IMR-90 (cell line): ENCODE data around the gene RAB26. TPM values are rescaled to one million over a fixed set of nuclear protein-coding genes. Genes with fewer than 3 reads are reported as not detected.
"Not testable (repeated sequence)": the region's sequence is repeated elsewhere in the genome, so short reads cannot be mapped to it uniquely, and the experiment has no call there.

ENCODE experiments used
- ATAC-seq: fragments of 200-7000 bp; cut with Tn5 transposase; 2 replicates; pipeline ENCODE4 v1.9.1; 2020; ENCODE audit warnings: low read depth, mild to moderate bottlenecking, moderate library complexity
- BruUV-seq: library from RNA; stranded (reverse); fragments of 400-500 nt; replicated peaks from 2 replicates; lab custom pipeline; 2021; lab: Mats Ljungman, UMichigan
- CTCF ChIA-PET: fragments of 300-600 bp; formaldehyde crosslinking; extraction: SDS; loops from one replicate; lab custom pipeline; 2021; ENCODE audit warnings: antibody characterized with exemption; lab: Yijun Ruan, JAX
- POLR2A ChIA-PET: fragments of 300-600 bp; sonication (Branson Sonifier 250); formaldehyde crosslinking; loops from one replicate; lab custom pipeline; 2022; ENCODE audit warnings: antibody characterized with exemption; ENCODE audit not compliant: unreplicated experiment; lab: Charles Lee
- DNase-seq: peaks from one replicate; pipeline ENCODE4 v3.0.0; 2013
- H2AFZ ChIP-seq: replicated peaks from 2 replicates; pipeline ENCODE3; 2013; ENCODE audit warnings: low read length, mild to moderate bottlenecking; ENCODE audit not compliant: poor library complexity
- H2AK5ac ChIP-seq: 2 replicates; pipeline ENCODE4 v1.6.1; 2013; ENCODE audit warnings: low read depth, low read length, inconsistent platforms
- H2AK9ac ChIP-seq: replicated peaks from 2 replicates; pipeline ENCODE3; 2013; ENCODE audit warnings: mild to moderate bottlenecking, low read depth, low read length, moderate library complexity; ENCODE audit not compliant: poor library complexity
- H2BK120ac ChIP-seq: 2 replicates; pipeline ENCODE4 v1.6.1; 2013; ENCODE audit warnings: low read depth, low read length, inconsistent platforms
- H2BK15ac ChIP-seq: 3 replicates; pipeline ENCODE4 v1.6.1; 2013; ENCODE audit warnings: low read depth, low read length, inconsistent platforms
- H2BK20ac ChIP-seq: 2 replicates; pipeline ENCODE4 v1.6.1; 2013; ENCODE audit warnings: low read depth, mild to moderate bottlenecking, inconsistent platforms, low read length, moderate library complexity
- H2BK5ac ChIP-seq: 2 replicates; pipeline ENCODE4 v1.6.1; 2013; ENCODE audit warnings: mild to moderate bottlenecking, low read depth, low read length, inconsistent platforms; ENCODE audit not compliant: poor library complexity, severe bottlenecking
- H3K14ac ChIP-seq: replicated peaks from 2 replicates; pipeline ENCODE4 v1.6.1; 2013; ENCODE audit warnings: low read depth, low read length, inconsistent platforms
- H3K18ac ChIP-seq: 2 replicates; pipeline ENCODE4 v1.6.1; 2013; ENCODE audit warnings: low read depth, low read length, control low read depth
- H3K23ac ChIP-seq: 2 replicates; pipeline ENCODE4 v1.6.1; 2013; ENCODE audit warnings: low read depth, low read length, inconsistent platforms
- H3K27ac ChIP-seq: 2 replicates; pipeline ENCODE4 v1.5.1; 2013; ENCODE audit warnings: mild to moderate bottlenecking, control low read depth, low read length; ENCODE audit not compliant: insufficient read depth
- H3K27me3 ChIP-seq: 2 replicates; pipeline ENCODE4 v1.6.1; 2013; ENCODE audit warnings: low read length; ENCODE audit not compliant: control insufficient read depth, insufficient read depth
- H3K36me3 ChIP-seq: 2 replicates; pipeline ENCODE4 v1.6.1; 2013; ENCODE audit warnings: low read length, mixed read lengths; ENCODE audit not compliant: control insufficient read depth, insufficient read depth
- H3K4ac ChIP-seq: 2 replicates; pipeline ENCODE4 v1.6.1; 2013; ENCODE audit warnings: low read depth, low read length, inconsistent platforms
- H3K4me1 ChIP-seq: 2 replicates; pipeline ENCODE4 v1.6.1; 2013; ENCODE audit warnings: low read length, mixed read lengths; ENCODE audit not compliant: control insufficient read depth, insufficient read depth
- H3K4me2 ChIP-seq: 2 replicates; pipeline ENCODE4 v1.6.1; 2013; ENCODE audit warnings: low read depth, mild to moderate bottlenecking, control low read depth, low read length, moderate library complexity
- H3K4me3 ChIP-seq: 2 replicates; pipeline ENCODE4 v1.5.1; 2013; ENCODE audit warnings: low read depth, mild to moderate bottlenecking, control low read depth, low read length, moderate library complexity; ENCODE audit not compliant: insufficient read depth
- H3K56ac ChIP-seq: 2 replicates; pipeline ENCODE4 v1.6.1; 2013; ENCODE audit warnings: low read length, inconsistent platforms; ENCODE audit not compliant: insufficient read depth; ENCODE audit errors: extremely low read depth
- H3K79me1 ChIP-seq, 2 experiments: 2 replicates each; pipeline ENCODE4 v1.6.1; 2013; ENCODE audit warnings: low read length in 2 of 2, inconsistent platforms in 1 of 2, low read depth in 1 of 2
- H3K9ac ChIP-seq: 2 replicates; pipeline ENCODE4 v1.6.1; 2013; ENCODE audit warnings: low read depth, low read length, control low read depth
- H3K9me1 ChIP-seq: 2 replicates; pipeline ENCODE4 v1.6.1; 2013; ENCODE audit warnings: low read length, inconsistent platforms; ENCODE audit not compliant: insufficient read depth
- H3K9me3 ChIP-seq: 2 replicates; pipeline ENCODE4 v1.6.1; 2013; ENCODE audit warnings: low read length; ENCODE audit not compliant: control insufficient read depth, insufficient read depth
- H4K20me1 ChIP-seq: 2 replicates; pipeline ENCODE4 v1.6.1; 2013; ENCODE audit warnings: low read length, inconsistent platforms; ENCODE audit not compliant: insufficient read depth
- H4K5ac ChIP-seq: 2 replicates; pipeline ENCODE4 v1.6.1; 2013; ENCODE audit warnings: mild to moderate bottlenecking, low read depth, low read length, control low read depth
- H4K8ac ChIP-seq, 2 experiments: 2 replicates each; pipeline ENCODE4 v1.6.1; 2013; ENCODE audit warnings: low read depth in 2 of 2, low read length in 2 of 2, control low read depth in 1 of 2, inconsistent platforms in 1 of 2
- H4K91ac ChIP-seq: 2 replicates; pipeline ENCODE4 v1.6.1; 2013; ENCODE audit warnings: low read depth, low read length, inconsistent platforms; ENCODE audit not compliant: insufficient read depth
- WGBS, 2 experiments: methylation state at CpG; one replicate each; pipeline versions ENCODE4 v1.1.5 to v1.1.7; 2013; ENCODE audit warnings: missing lambda C conversion rate in 2 of 2; ENCODE audit not compliant: insufficient read length in 1 of 2; ENCODE audit errors: extremely low coverage in 2 of 2; 5-methylcytosine and 5-hydroxymethylcytosine counted together
- dilution Hi-C: fragments of 300-500 bp; cut with HindIII; formaldehyde crosslinking; loops from one replicate; pipeline ENCODE4 v1.14.3; 2018; ENCODE audit warnings: low sequenced_read_pairs; ENCODE audit not compliant: unreplicated experiment
- in situ Hi-C: fragments of 300-500 bp; cut with MboI; formaldehyde crosslinking; loops from 3 replicates; pipeline ENCODE4 v1.14.3; 2019; ENCODE audit warnings: low sequenced_read_pairs, inconsistent platforms, mixed read lengths
- intact Hi-C: fragments of 100-400 bp; cut with micrococcal nuclease; formaldehyde crosslinking; loops from 2 replicates; pipeline ENCODE4 v1.10.0; 2022
- microRNA-seq, 2 experiments: library from miRNA; stranded (forward) in 1 of 2; unstranded in 1 of 2; fragments of 10-50 nt in 1 of 2; fragments of <30 nt in 1 of 2; gene quantifications in 1 of 2; microRNA quantifications in 1 of 2; one replicate each; pipeline versions ENCODE3 to v1.1.0; 2013 to 2020; ENCODE audit not compliant: insufficient read depth in 1 of 2, insufficient read length in 1 of 2, unreplicated experiment in 1 of 2
- polyA plus RNA-seq, 3 experiments: library from polyadenylated mRNA; depleted of rRNA; stranded (reverse); fragments of >200 nt; gene quantifications; 2 replicates each; pipeline ENCODE4 v1.2.3, GENCODE V29; 2012; ENCODE audit warnings: low replicate concordance in 1 of 3
- small RNA-seq, 5 experiments: library from RNA; depleted of rRNA; stranded (forward); fragments of <200 nt; gene quantifications; one replicate each; pipeline ENCODE3, GENCODE V24; 2012
- total RNA-seq: library from RNA; depleted of rRNA; stranded (reverse); fragments of >200 nt; gene quantifications from 2 replicates; pipeline ENCODE4 v1.2.3, GENCODE V29; 2012; rRNA removed

RAB26 gene
- total and polyA plus RNA-seq, 2 of the 4 experiments (the other 2 are of a cell fraction) = 1.1 to 4.5 TPM

GRCh38 chr16:2203119-2203688, 54.8 kb downstream of the RAB26 start:
- ATAC-seq, DNase-seq, H4K8ac ChIP-seq, H3K18ac ChIP-seq, in situ Hi-C loops, H3K23ac ChIP-seq, H2BK20ac ChIP-seq, H3K56ac ChIP-seq, H3K9ac ChIP-seq, POLR2A ChIA-PET, H4K5ac ChIP-seq, H2BK15ac ChIP-seq, H2AK9ac ChIP-seq, intact Hi-C loops, H3K9me3 ChIP-seq, BruUV-seq, H3K4me1 ChIP-seq, H4K91ac ChIP-seq, H3K4ac ChIP-seq, H3K27ac ChIP-seq, H3K4me3 ChIP-seq, H2BK5ac ChIP-seq, H4K20me1 ChIP-seq, H3K9me1 ChIP-seq, H3K4me2 ChIP-seq, H2BK120ac ChIP-seq, CTCF ChIA-PET, H3K14ac ChIP-seq, dilution Hi-C loops, H2AFZ ChIP-seq, H2AK5ac ChIP-seq: not testable (repeated sequence)
- Histone ChIP-seq H3K36me3 (peaks cover 15% of the 10 kb centered on the region; the same call in 1 of the 2 replicates), H3K79me1 (peaks cover 13 to 24% of the 10 kb centered on the region in 2 experiments), H3K27me3 (peaks cover 24% of the 10 kb centered on the region)
- WGBS, 2 experiments = 100% methylated on average over 2 of the region's 8 CpGs; no CpG with 5 or more reads in 1 of the 2 experiments

Small RNA genes within 50 kb of the gene (microRNA-seq; reads per million reads assigned to microRNA genes)
- gene MIR3180-5 (ENCODE audit: insufficient read depth in 1 of 2, insufficient read length in 1 of 2, unreplicated experiment in 1 of 2) (0 reads per million in 2 experiments), gene MIR4516 (ENCODE audit: insufficient read depth in 1 of 2, insufficient read length in 1 of 2, unreplicated experiment in 1 of 2) (0 reads per million in 2 experiments), gene MIR6511B1 (ENCODE audit: unreplicated experiment) (not detected), gene RF00019 (ENCODE audit: insufficient read depth, insufficient read length) (not detected), gene SNORD60 (ENCODE audit: insufficient read depth, insufficient read length) (not detected)

Small RNA genes within 50 kb of the gene (small RNA-seq; reads per million reads assigned to genes)
- gene MIR3180-5 = 0 reads per million in 5 experiments
- gene MIR4516 = 0 reads per million in 5 experiments
- 0 reads per million in 5 experiments for gene RF00019
- 0 reads per million in 5 experiments for gene SNORD60

Other genes with a start within 250 kb of the RAB26 start
- gene HS3ST6, start 230.2 kb upstream of the RAB26 start, total RNA-seq = not detected in 2 replicates
- gene HS3ST6, start 230.2 kb upstream of the RAB26 start, polyA plus RNA-seq (2012; rRNA removed) = not detected in 2 replicates
- gene MSRB1, start 205.4 kb upstream of the RAB26 start, total RNA-seq = 11.9 and 17.0 TPM in 2 replicates
- 32.3 and 35.1 TPM in 2 replicates for gene MSRB1, start 205.4 kb upstream of the RAB26 start, polyA plus RNA-seq (2012; rRNA removed)
- not detected in 2 replicates for gene RPL3L, start 193.9 kb upstream of the RAB26 start, total RNA-seq
- gene RPL3L, start 193.9 kb upstream of the RAB26 start, polyA plus RNA-seq (2012; rRNA removed) = not detected in 2 replicates
- gene NDUFB10, start 189.1 kb upstream of the RAB26 start, total RNA-seq = 189 and 194 TPM in 2 replicates
- gene NDUFB10, start 189.1 kb upstream of the RAB26 start, polyA plus RNA-seq (2012; rRNA removed) = 220 and 287 TPM in 2 replicates
- gene RPS2, start 183.8 kb upstream of the RAB26 start, total RNA-seq = 2,703 and 2,852 TPM in 2 replicates
- 6,941 and 7,712 TPM in 2 replicates for gene RPS2, start 183.8 kb upstream of the RAB26 start, polyA plus RNA-seq (2012; rRNA removed)
- gene RNF151, start 181.8 kb upstream of the RAB26 start, total RNA-seq = not detected in 2 replicates
- not detected in 2 replicates for gene RNF151, start 181.8 kb upstream of the RAB26 start, polyA plus RNA-seq (2012; rRNA removed)
- gene TBL3, start 176.6 kb upstream of the RAB26 start, total RNA-seq = 38.5 and 40.3 TPM in 2 replicates
- 60.8 and 61.5 TPM in 2 replicates for gene TBL3, start 176.6 kb upstream of the RAB26 start, polyA plus RNA-seq (2012; rRNA removed)
- not detected in 2 replicates for gene NOXO1, start 167.2 kb upstream of the RAB26 start, total RNA-seq
- gene NOXO1, start 167.2 kb upstream of the RAB26 start, polyA plus RNA-seq (2012; rRNA removed) = 0.32 and 0.56 TPM in 2 replicates
- gene GFER, start 164.4 kb upstream of the RAB26 start, total RNA-seq = 6.8 and 8.6 TPM in 2 replicates
- gene GFER, start 164.4 kb upstream of the RAB26 start, polyA plus RNA-seq (2012; rRNA removed) = 19.8 and 28.0 TPM in 2 replicates
- 1.8 and 1.9 TPM in 2 replicates for gene SYNGR3, start 158.7 kb upstream of the RAB26 start, total RNA-seq
- 5.8 and 6.6 TPM in 2 replicates for gene SYNGR3, start 158.7 kb upstream of the RAB26 start, polyA plus RNA-seq (2012; rRNA removed)
- 3.4 and 4.4 TPM in 2 replicates for gene ZNF598, start 138.8 kb upstream of the RAB26 start, total RNA-seq
- 36.4 and 40.6 TPM in 2 replicates for gene ZNF598, start 138.8 kb upstream of the RAB26 start, polyA plus RNA-seq (2012; rRNA removed)
- gene NPW, start 128.8 kb upstream of the RAB26 start, total RNA-seq = 0.18 TPM in 1 of 2 replicates, not detected in the other
- gene NPW, start 128.8 kb upstream of the RAB26 start, polyA plus RNA-seq (2012; rRNA removed) = 2.0 and 3.7 TPM in 2 replicates
- 18.6 and 20.8 TPM in 2 replicates for gene NHERF2, start 121.7 kb upstream of the RAB26 start, total RNA-seq
- 77.8 and 96.6 TPM in 2 replicates for gene NHERF2, start 121.7 kb upstream of the RAB26 start, polyA plus RNA-seq (2012; rRNA removed)
- 22.8 and 28.1 TPM in 2 replicates for gene NTHL1, start 100.8 kb upstream of the RAB26 start, total RNA-seq
- 28.0 and 33.3 TPM in 2 replicates for gene NTHL1, start 100.8 kb upstream of the RAB26 start, polyA plus RNA-seq (2012; rRNA removed)
- gene TSC2, start 100.6 kb upstream of the RAB26 start, total RNA-seq = 22.8 and 31.4 TPM in 2 replicates
- gene TSC2, start 100.6 kb upstream of the RAB26 start, polyA plus RNA-seq (2012; rRNA removed) = 88.6 and 95.9 TPM in 2 replicates
- gene PKD1, start 12.7 kb upstream of the RAB26 start, total RNA-seq = 7.9 and 15.6 TPM in 2 replicates
- gene PKD1, start 12.7 kb upstream of the RAB26 start, polyA plus RNA-seq (2012; rRNA removed) = 97.3 and 118 TPM in 2 replicates
- gene TRAF7, start 7.2 kb downstream of the RAB26 start, total RNA-seq = 26.4 and 29.6 TPM in 2 replicates
- gene TRAF7, start 7.2 kb downstream of the RAB26 start, polyA plus RNA-seq (2012; rRNA removed) = 52.6 and 55.1 TPM in 2 replicates
- not detected in 2 replicates for gene CASKIN1, start 48.0 kb downstream of the RAB26 start, total RNA-seq
- 0.05 and 0.06 TPM in 2 replicates for gene CASKIN1, start 48.0 kb downstream of the RAB26 start, polyA plus RNA-seq (2012; rRNA removed)
- 34.4 and 50.3 TPM in 2 replicates for gene MLST8, start 56.8 kb downstream of the RAB26 start, total RNA-seq
- 93.7 and 94.1 TPM in 2 replicates for gene MLST8, start 56.8 kb downstream of the RAB26 start, polyA plus RNA-seq (2012; rRNA removed)
- 0.18 and 0.28 TPM in 2 replicates for gene BRICD5, start 62.2 kb downstream of the RAB26 start, total RNA-seq
- gene BRICD5, start 62.2 kb downstream of the RAB26 start, polyA plus RNA-seq (2012; rRNA removed) = 0.94 and 1.5 TPM in 2 replicates
- 4.1 and 5.8 TPM in 2 replicates for gene PGP, start 66.2 kb downstream of the RAB26 start, total RNA-seq
- gene PGP, start 66.2 kb downstream of the RAB26 start, polyA plus RNA-seq (2012; rRNA removed) = 9.4 and 13.5 TPM in 2 replicates
- 13.1 and 25.0 TPM in 2 replicates for gene E4F1, start 75.0 kb downstream of the RAB26 start, total RNA-seq
- 33.0 and 39.6 TPM in 2 replicates for gene E4F1, start 75.0 kb downstream of the RAB26 start, polyA plus RNA-seq (2012; rRNA removed)
- gene DNASE1L2, start 87.8 kb downstream of the RAB26 start, total RNA-seq = 0.18 and 0.28 TPM in 2 replicates
- 0.75 and 1.5 TPM in 2 replicates for gene DNASE1L2, start 87.8 kb downstream of the RAB26 start, polyA plus RNA-seq (2012; rRNA removed)
- 20.3 TPM in 2 replicates for gene ECI1, start 103.0 kb downstream of the RAB26 start, total RNA-seq
- gene ECI1, start 103.0 kb downstream of the RAB26 start, polyA plus RNA-seq (2012; rRNA removed) = 30.1 and 42.0 TPM in 2 replicates
- 57.5 and 65.0 TPM in 2 replicates for gene RNPS1, start 119.5 kb downstream of the RAB26 start, total RNA-seq
- 192 and 194 TPM in 2 replicates for gene RNPS1, start 119.5 kb downstream of the RAB26 start, polyA plus RNA-seq (2012; rRNA removed)
- gene ABCA3, start 192.1 kb downstream of the RAB26 start, total RNA-seq = 0.18 TPM in 1 of 2 replicates, not detected in the other
- gene ABCA3, start 192.1 kb downstream of the RAB26 start, polyA plus RNA-seq (2012; rRNA removed) = 0.22 and 0.32 TPM in 2 replicates